ENCODE results near the gene LSAMP. TPM values are rescaled to one million over a fixed set of nuclear protein-coding genes. Genes with fewer than 3 reads are reported as not detected.

The LSAMP gene
- total and polyA plus RNA-seq, 2 of the 8 experiments (the other 6 are each of a cell fraction or from before 2014, with no cell fraction given): 1.8 to 5.7 TPM

DNA sequence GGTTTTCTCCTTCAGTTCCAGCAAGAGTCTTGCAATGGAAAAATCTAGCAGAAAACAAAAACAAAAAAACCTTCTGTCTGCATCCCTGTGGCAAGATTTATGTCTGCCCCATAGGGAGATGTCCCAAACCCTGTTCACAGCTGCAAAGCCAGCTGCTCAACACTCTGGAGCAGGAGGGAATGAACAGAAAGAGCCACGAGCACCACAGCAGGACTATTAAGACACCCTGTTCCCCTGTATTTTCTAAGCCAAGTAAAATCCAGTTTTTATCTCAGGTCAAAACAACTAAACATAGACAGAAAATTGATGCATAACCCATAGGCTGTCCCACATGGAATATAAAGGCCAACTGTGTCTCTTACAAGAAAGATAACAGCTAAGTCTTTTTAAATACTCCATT lies 357.9 kb downstream of the LSAMP start:
- DNase-seq (ENCODE audit: low read depth in 1 of 2, low spot score in 2 of 2): no peak
- Histone ChIP-seq H4K20me1 (replicated peaks in 1 of 2; ENCODE audit: control insufficient read depth in 1 of 2, insufficient read depth in 2 of 2, low read length in 2 of 2) (no peaks in the 10 kb centered on the region), H3K23ac (ENCODE audit: insufficient read length) (no peak overlapping the region), H3K79me2 (ENCODE audit: control insufficient read depth in 1 of 2, insufficient read depth in 2 of 2, low read length in 2 of 2) (no peaks in the 10 kb centered on the region), H4K5ac (ENCODE audit: insufficient read length, low read depth, low read length) (no peak overlapping the region), H4K8ac (ENCODE audit: extremely low read depth, insufficient read depth, low read length) (no peak overlapping the region), H3K36me3 (ENCODE audit: control insufficient read depth in 2 of 4, insufficient read depth in 4 of 4, low read length in 3 of 4) (no peaks in the 10 kb centered on the region), H2BK5ac (ENCODE audit: low read depth, low read length) (no peak overlapping the region), H3K9me3 (ENCODE audit: insufficient read depth in 2 of 2, low read depth in 1 of 2, low read length in 1 of 2) (no peaks in the 10 kb centered on the region), H2AK5ac (ENCODE audit: low read depth, low read length) (no peak overlapping the region), H3K4me1 (replicated peaks in 1 of 4; ENCODE audit: control insufficient read depth in 3 of 4, insufficient read depth in 4 of 4, low read length in 3 of 4) (no peaks in the 10 kb centered on the region), H3K79me1 (ENCODE audit: low read depth, low read length) (no peaks in the 10 kb centered on the region), H2BK15ac (ENCODE audit: low read length) (no peak overlapping the region), H3K27ac (ENCODE audit: low read depth, low read length) (no peak overlapping the region), H2BK20ac (ENCODE audit: low read length) (no peak overlapping the region), H2BK12ac (ENCODE audit: low read depth, low read length) (no peak overlapping the region), H4K91ac (replicated peaks; ENCODE audit: insufficient read length, low read length) (no peak overlapping the region), H3K56ac (replicated peaks; ENCODE audit: insufficient read length, low read depth, low read length) (no peak overlapping the region), H3K27me3 (replicated peaks in 1 of 4; ENCODE audit: control insufficient read depth in 3 of 4, extremely low read depth in 1 of 4, insufficient read depth in 3 of 4, low read length in 3 of 4) (peaks cover 0 to 1% (median 0%) of the 10 kb centered on the region in 4 experiments; a peak in 1 of 7 replicates), H2AFZ (ENCODE audit: low read length) (no peak overlapping the region), H3K4me3 (ENCODE audit: extremely low read depth in 1 of 4, insufficient read depth in 2 of 4, low read depth in 3 of 4, low read length in 4 of 4) (no peak overlapping the region), H3K4me2 (ENCODE audit: insufficient read depth in 1 of 2, low read depth in 2 of 2, low read length in 2 of 2) (no peak overlapping the region), H2BK120ac (replicated peaks; ENCODE audit: low read depth, low read length) (no peak overlapping the region), H3K18ac (ENCODE audit: extremely low read depth, low read length) (no peak overlapping the region), H3K4ac (replicated peaks; ENCODE audit: insufficient read length, low read depth, low read length) (no peak overlapping the region), H3K23me2 (ENCODE audit: low read depth, low read length) (no peaks in the 10 kb centered on the region), H3K9ac (replicated peaks in 1 of 4; ENCODE audit: extremely low read depth in 1 of 4, low read depth in 3 of 4, low read length in 3 of 4) (no peak overlapping the region), H3K14ac (ENCODE audit: insufficient read length) (no peak overlapping the region)
- ChIA-PET POLR2A (ENCODE audit: partially characterized antibody) (no interaction called here), CTCF (ENCODE audit: partially characterized antibody) (no interaction called here)
- no peak for FAIRE-seq
- WGBS, 2 experiments (ENCODE audit: extremely low coverage in 1 of 2, insufficient coverage in 1 of 2, insufficient read length in 1 of 2, insufficient replicate concordance in 2 of 2, low coverage in 1 of 2, low lambda C conversion rate in 2 of 2, missing lambda C conversion rate in 1 of 2): 93% methylated on average over 1 of the region's 1 CpG; no CpG with 5 or more reads in 1 of the 2 experiments
- no peak for TF ChIP-seq KDM5A (IDR thresholded peaks at IDR 0.05; ENCODE audit: low read length)
- TF ChIP-seq, protein P1, sequence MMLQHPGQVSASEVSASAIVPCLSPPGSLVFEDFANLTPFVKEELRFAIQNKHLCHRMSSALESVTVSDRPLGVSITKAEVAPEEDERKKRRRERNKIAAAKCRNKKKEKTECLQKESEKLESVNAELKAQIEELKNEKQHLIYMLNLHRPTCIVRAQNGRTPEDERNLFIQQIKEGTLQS (IDR thresholded peaks at IDR 0.05; ENCODE audit: insufficient read depth, low read depth, low read length): no peak
- TF ChIP-seq PHF8 (conservative IDR thresholded peaks at IDR 0.05; ENCODE audit: low read depth, low read length): no peak
- no peak for TF ChIP-seq KDM1A (IDR thresholded peaks at IDR 0.05; ENCODE audit: borderline replicate concordance, low read length)
- no peak for TF ChIP-seq JUND (IDR thresholded peaks at IDR 0.05; ENCODE audit: low read length)
- no peak for TF ChIP-seq RAD21 (IDR thresholded peaks at IDR 0.05 in 1 of 2, conservative IDR thresholded peaks at IDR 0.05 in 1 of 2; ENCODE audit: low read depth in 2 of 2, low read length in 2 of 2)
- TF ChIP-seq, protein P2, sequence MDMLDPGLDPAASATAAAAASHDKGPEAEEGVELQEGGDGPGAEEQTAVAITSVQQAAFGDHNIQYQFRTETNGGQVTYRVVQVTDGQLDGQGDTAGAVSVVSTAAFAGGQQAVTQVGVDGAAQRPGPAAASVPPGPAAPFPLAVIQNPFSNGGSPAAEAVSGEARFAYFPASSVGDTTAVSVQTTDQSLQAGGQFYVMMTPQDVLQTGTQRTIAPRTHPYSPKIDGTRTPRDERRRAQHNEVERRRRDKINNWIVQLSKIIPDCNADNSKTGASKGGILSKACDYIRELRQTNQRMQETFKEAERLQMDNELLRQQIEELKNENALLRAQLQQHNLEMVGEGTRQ (IDR thresholded peaks at IDR 0.05; ENCODE audit: low read length): no peak
- TF ChIP-seq YY1 (IDR thresholded peaks at IDR 0.05; ENCODE audit: low read depth, low read length): no peak
- TF ChIP-seq EGR1 (IDR thresholded peaks at IDR 0.05; ENCODE audit: borderline replicate concordance, low read depth, low read length): no peak
- TF ChIP-seq RBBP5 (IDR thresholded peaks at IDR 0.05; ENCODE audit: borderline replicate concordance, low read depth, low read length): no peak
- TF ChIP-seq CREB1 (IDR thresholded peaks at IDR 0.05): no peak
- TF ChIP-seq TCF12 (IDR thresholded peaks at IDR 0.05; ENCODE audit: low read depth, low read length): no peak
- no peak for TF ChIP-seq NANOG (IDR thresholded peaks at IDR 0.05; ENCODE audit: insufficient read depth, low read depth, low read length, poor library complexity, severe bottlenecking)

Measured in H1 (cell line).